Thyroid gland (tissue), 4 donors: ENCODE results near the gene ATP5ME.

Experiments used
- POLR2A ChIP-seq, 2 donors: fragments of 450-650 bp; IDR thresholded peaks; one replicate each; pipeline ENCODE4 v1.6.1; 2017; ENCODE audit warnings: antibody characterized with exemption in 2 of 2, mild to moderate bottlenecking in 2 of 2, moderate library complexity in 1 of 2
- TF ChIP-seq, protein P1 (sequence below), 6 experiments: fragments of 200-600 bp in 3 of 6; fragments of 450-650 bp in 3 of 6; sonication (generic) in 3 of 6; IDR thresholded peaks; one replicate each; pipeline ENCODE4 v1.5.1; 2016 to 2019; ENCODE audit warnings: antibody characterized with exemption in 6 of 6, mild to moderate bottlenecking in 2 of 6, inconsistent platforms in 1 of 6, moderate library complexity in 1 of 6

DNA sequence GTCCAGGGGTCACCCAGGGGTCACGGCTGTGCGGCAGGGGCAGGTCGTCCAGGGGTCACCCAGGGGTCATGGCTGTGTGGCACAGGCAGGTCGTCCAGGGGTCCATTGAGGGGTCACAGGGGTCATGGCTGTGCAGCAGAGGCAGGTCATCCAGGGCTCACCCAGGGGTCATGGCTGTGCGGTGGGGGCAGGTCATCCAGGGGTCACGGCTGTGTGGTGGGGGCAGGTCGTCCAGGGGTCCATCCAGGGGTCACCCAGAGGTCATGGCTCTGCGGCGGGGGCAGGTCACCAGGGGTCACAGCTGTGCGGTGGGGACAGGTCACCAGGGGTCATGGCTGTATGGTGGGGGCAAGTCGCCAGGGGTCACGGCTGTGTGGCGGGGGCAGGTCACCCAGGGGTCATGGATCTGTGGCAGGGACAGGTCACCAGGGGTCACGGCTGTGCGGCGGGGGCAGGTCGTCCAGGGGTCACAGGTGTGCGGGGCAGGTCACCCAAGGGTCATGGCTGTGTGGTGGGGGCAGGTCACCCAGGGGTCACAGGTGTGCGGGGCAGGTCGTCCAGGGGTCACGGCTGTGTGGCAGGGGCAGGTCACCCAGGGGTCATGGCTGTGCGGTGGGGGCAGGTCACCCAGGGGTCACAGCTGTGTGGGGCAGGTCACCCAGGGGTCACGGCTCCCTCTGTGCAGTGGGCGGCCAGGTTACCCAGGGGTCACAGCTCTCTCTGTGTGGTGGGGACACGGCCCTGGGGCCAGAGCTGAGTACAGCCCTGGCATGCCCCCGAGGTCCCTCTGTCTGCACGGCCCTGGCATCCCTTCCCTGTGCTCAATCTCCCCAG, 16.0 kb downstream of the ATP5ME start:
- no peak for TF ChIP-seq POLR2A (IDR thresholded peaks at IDR 0.05)
- TF ChIP-seq, protein P1, sequence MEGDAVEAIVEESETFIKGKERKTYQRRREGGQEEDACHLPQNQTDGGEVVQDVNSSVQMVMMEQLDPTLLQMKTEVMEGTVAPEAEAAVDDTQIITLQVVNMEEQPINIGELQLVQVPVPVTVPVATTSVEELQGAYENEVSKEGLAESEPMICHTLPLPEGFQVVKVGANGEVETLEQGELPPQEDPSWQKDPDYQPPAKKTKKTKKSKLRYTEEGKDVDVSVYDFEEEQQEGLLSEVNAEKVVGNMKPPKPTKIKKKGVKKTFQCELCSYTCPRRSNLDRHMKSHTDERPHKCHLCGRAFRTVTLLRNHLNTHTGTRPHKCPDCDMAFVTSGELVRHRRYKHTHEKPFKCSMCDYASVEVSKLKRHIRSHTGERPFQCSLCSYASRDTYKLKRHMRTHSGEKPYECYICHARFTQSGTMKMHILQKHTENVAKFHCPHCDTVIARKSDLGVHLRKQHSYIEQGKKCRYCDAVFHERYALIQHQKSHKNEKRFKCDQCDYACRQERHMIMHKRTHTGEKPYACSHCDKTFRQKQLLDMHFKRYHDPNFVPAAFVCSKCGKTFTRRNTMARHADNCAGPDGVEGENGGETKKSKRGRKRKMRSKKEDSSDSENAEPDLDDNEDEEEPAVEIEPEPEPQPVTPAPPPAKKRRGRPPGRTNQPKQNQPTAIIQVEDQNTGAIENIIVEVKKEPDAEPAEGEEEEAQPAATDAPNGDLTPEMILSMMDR (IDR thresholded peaks at IDR 0.05), result no peak
